Testis (tissue), 2 donors: ENCODE data around the gene CILP2.

ENCODE experiments used
- POLR2A ChIP-seq: fragments of 450-650 bp; IDR thresholded peaks from one replicate; pipeline ENCODE4 v1.6.1; 2017; ENCODE audit warnings: antibody characterized with exemption, mild to moderate bottlenecking, moderate library complexity
- TF ChIP-seq, protein P1 (sequence below), 3 experiments: fragments of 450-650 bp in 2 of 3; fragments of 200-600 bp in 1 of 3; sonication (generic) in 1 of 3; IDR thresholded peaks; one replicate each; pipeline ENCODE4 v1.5.1; 2016 to 2019; ENCODE audit warnings: antibody characterized with exemption in 3 of 3, mild to moderate bottlenecking in 2 of 3, moderate library complexity in 1 of 3

- TF ChIP-seq POLR2A = no peak
- TF ChIP-seq, protein P1, sequence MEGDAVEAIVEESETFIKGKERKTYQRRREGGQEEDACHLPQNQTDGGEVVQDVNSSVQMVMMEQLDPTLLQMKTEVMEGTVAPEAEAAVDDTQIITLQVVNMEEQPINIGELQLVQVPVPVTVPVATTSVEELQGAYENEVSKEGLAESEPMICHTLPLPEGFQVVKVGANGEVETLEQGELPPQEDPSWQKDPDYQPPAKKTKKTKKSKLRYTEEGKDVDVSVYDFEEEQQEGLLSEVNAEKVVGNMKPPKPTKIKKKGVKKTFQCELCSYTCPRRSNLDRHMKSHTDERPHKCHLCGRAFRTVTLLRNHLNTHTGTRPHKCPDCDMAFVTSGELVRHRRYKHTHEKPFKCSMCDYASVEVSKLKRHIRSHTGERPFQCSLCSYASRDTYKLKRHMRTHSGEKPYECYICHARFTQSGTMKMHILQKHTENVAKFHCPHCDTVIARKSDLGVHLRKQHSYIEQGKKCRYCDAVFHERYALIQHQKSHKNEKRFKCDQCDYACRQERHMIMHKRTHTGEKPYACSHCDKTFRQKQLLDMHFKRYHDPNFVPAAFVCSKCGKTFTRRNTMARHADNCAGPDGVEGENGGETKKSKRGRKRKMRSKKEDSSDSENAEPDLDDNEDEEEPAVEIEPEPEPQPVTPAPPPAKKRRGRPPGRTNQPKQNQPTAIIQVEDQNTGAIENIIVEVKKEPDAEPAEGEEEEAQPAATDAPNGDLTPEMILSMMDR (IDR thresholded peaks at IDR 0.05) = no peak
Measured at GRCh38 chr19:19567391-19567790, 29.3 kb downstream of the CILP2 start.
